Heart left ventricle (tissue), 16 donors: ENCODE measurements around the gene GRIN2C. TPM values are rescaled to one million over a fixed set of nuclear protein-coding genes. Genes with fewer than 3 reads are reported as not detected.

ENCODE experiments used
- ATAC-seq, 4 donors: fragments of 200-7000 bp; cut with Tn5 transposase; one replicate each; pipeline ENCODE4 v1.9.1; 2020 to 2022; ENCODE audit warnings: moderate library complexity in 4 of 4, mild to moderate bottlenecking in 3 of 4, moderate number of reproducible peaks in 1 of 4
- DNase-seq, 5 donors: peaks; one replicate each; pipeline ENCODE4 v3.0.0-alpha.2; 2020
- H3K27ac ChIP-seq, 12 donors: fragments of 200-600 bp; sonication (generic) in 4 of 12; one replicate each; pipeline versions ENCODE4 v1.5.0 to v1.8.0; 2016 to 2022; ENCODE audit warnings: mild to moderate bottlenecking in 2 of 12
- H3K27me3 ChIP-seq, 9 donors: fragments of 200-600 bp; sonication (generic) in 2 of 9; one replicate each; pipeline versions ENCODE4 v1.5.1 to v1.8.0; 2016 to 2022; ENCODE audit warnings: mild to moderate bottlenecking in 3 of 9
- H3K36me3 ChIP-seq, 9 donors: fragments of 200-600 bp; sonication (generic) in 2 of 9; one replicate each; pipeline versions ENCODE4 v1.5.0 to v1.8.0; 2018 to 2022; ENCODE audit warnings: mild to moderate bottlenecking in 2 of 9
- H3K4me1 ChIP-seq, 12 donors: fragments of 200-600 bp; sonication (generic) in 4 of 12; one replicate each; pipeline versions ENCODE4 v1.5.0 to v1.8.0; 2016 to 2022; ENCODE audit warnings: mild to moderate bottlenecking in 3 of 12
- H3K4me3 ChIP-seq, 12 donors: fragments of 200-600 bp; sonication (generic) in 4 of 12; one replicate each; pipeline versions ENCODE4 v1.5.0 to v1.8.0; 2017 to 2022; ENCODE audit warnings: mild to moderate bottlenecking in 9 of 12, moderate library complexity in 4 of 12
- H3K9me3 ChIP-seq, 12 donors: fragments of 200-600 bp; sonication (generic) in 4 of 12; one replicate each; pipeline versions ENCODE4 v1.5.0 to v1.8.0; 2016 to 2022; ENCODE audit warnings: mild to moderate bottlenecking in 1 of 12
- POLR2A ChIP-seq, 2 donors: fragments of 450-650 bp; IDR thresholded peaks; one replicate each; pipeline ENCODE4 v1.6.1; 2017; ENCODE audit warnings: antibody characterized with exemption in 2 of 2, mild to moderate bottlenecking in 2 of 2, moderate library complexity in 2 of 2
- WGBS, 4 donors: extraction: QIAGEN DNeasy Blood & Tissue Kit in 2 of 4; methylation state at CpG; one replicate each; pipeline versions ENCODE4 v1.1.5 to v1.1.7; 2013 to 2018; 5-methylcytosine and 5-hydroxymethylcytosine counted together
- intact Hi-C, 10 donors: fragments of 100-400 bp; cut with DNase I; formaldehyde crosslinking; loops; one replicate each; pipeline versions ENCODE4 v1.11.1 to v1.14.2; 2022
- polyA plus RNA-seq, 2 donors: library from polyadenylated mRNA; stranded (reverse); fragments of 200-250 nt; gene quantifications; one replicate each; pipeline ENCODE4 v1.2.3, GENCODE V29; 2013
- total RNA-seq, 9 donors: library from RNA; depleted of rRNA in 2 of 9; stranded (reverse); fragments of >200 nt in 2 of 9; fragmentation: NEBNext Ultra II Directional in 3 of 9; extraction: Animal tissue kit (Norgen Biotek cat#: 25700) in 3 of 9; gene quantifications; one replicate each; pipeline versions ENCODE4 v1.1.0 to v1.2.4, GENCODE V29; 2016 to 2023
- TF ChIP-seq, protein P1 (sequence below), 12 donors: fragments of 200-600 bp; sonication (generic) in 4 of 12; IDR thresholded peaks; one replicate each; pipeline versions ENCODE4 v1.5.0 to v1.8.0; 2018 to 2022; ENCODE audit warnings: antibody characterized with exemption in 12 of 12, mild to moderate bottlenecking in 5 of 12
- donor health status: ischemic (EF 13 %, LVEDD 7.1; RV severe dilation, severe dysfunction).
- donor health status: healthy with polysubstance abuse.
- donor health status: DM: no; HTN: yes; CAD: no.
- donor health status: DM: no; HTN: no; CAD: no.
- donor health status: ischemic (EF 25% LVEDD 6.9; RV normal size, moderate dysfunction).
- donor health status: ischemic (EF 25% LVEDD 5.7; RV mildly dilated, moderate dysfunction).
- donor health status: healthy.
- donor health status: DM: yes; HTN: yes; CAD: no.
- donor health status: ischemic (EF 35%, LVEDD 5.7; RV mildly dilated, moderate dysfunction).
- donor health status: nonischemic (EF 11% LVEDD 7.7; RV severe dilation, severe dysfunction).
- donor health status: DM: yes; HTN: yes; CAD: no.
- donor health status: PGD.
- donor health status: ischemic (EF 29% LVEDD 5.4; RV normal size, mild dysfunction).
- donor health status: nonischemic (EF 23%, LVEDD 6.1; RV moderate dilation, normal function).

GRIN2C gene
- total and polyA plus RNA-seq, 11 donors, result 0.09 to 3.1 (median 0.40) TPM

DNA sequence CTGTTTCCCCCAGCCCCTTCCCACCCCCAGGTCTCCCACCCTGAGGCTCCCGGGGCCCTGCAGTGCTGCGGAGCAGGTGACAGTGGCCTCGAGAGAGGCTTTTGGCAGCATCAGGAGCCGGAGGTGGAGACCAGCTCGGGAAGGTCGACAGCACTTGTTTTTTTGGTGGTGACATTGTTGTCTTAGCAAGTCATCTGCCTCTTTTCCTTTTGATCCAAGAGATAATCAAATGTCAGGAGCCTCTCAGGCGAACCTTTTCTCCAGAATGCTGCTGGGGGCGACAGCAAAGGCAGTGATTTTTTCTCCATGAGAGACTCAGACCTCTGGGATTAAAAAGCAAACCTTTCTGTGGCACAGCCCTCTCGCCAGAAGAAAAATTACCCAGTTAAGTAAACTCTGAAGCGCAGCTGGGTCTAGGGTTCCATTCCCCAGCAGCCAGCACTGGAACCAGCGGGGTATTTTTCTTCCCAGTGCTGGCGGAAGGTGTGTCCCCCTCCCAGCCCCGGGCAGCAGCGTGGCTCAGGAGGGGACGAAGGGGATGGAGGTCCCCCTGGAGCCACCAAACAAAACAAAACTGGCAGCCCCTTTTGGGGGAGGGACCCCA, 37.2 kb downstream of the GRIN2C start:
- H3K27me3 ChIP-seq, result no peaks in the 10 kb centered on the region
- H3K27ac ChIP-seq, result peak overlapping the region in 10 of 12 donors; percentile 11 to 76 (median 62)
- TF ChIP-seq, protein P1, sequence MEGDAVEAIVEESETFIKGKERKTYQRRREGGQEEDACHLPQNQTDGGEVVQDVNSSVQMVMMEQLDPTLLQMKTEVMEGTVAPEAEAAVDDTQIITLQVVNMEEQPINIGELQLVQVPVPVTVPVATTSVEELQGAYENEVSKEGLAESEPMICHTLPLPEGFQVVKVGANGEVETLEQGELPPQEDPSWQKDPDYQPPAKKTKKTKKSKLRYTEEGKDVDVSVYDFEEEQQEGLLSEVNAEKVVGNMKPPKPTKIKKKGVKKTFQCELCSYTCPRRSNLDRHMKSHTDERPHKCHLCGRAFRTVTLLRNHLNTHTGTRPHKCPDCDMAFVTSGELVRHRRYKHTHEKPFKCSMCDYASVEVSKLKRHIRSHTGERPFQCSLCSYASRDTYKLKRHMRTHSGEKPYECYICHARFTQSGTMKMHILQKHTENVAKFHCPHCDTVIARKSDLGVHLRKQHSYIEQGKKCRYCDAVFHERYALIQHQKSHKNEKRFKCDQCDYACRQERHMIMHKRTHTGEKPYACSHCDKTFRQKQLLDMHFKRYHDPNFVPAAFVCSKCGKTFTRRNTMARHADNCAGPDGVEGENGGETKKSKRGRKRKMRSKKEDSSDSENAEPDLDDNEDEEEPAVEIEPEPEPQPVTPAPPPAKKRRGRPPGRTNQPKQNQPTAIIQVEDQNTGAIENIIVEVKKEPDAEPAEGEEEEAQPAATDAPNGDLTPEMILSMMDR (IDR thresholded peaks at IDR 0.05), result no peak
- no peak for TF ChIP-seq POLR2A (IDR thresholded peaks at IDR 0.05)
- peaks cover 0 to 49% (median 11%) of the 10 kb centered on the region in 9 donors for H3K36me3 ChIP-seq
- 69 to 83% (median 78%) methylated on average over 11 to 15 of the region's 15 CpGs for WGBS, 4 donors
- DNase-seq (no peak), ATAC-seq (peak in 2 of 4 donors; percentile 12 to 18)
- no peaks in the 10 kb centered on the region for H3K9me3 ChIP-seq
- peaks cover 0 to 11% (median 0%) of the 10 kb centered on the region in 12 donors for H3K4me1 ChIP-seq
- H3K4me3 ChIP-seq, result no peak overlapping the region
- intact Hi-C loops, result no loop called here

DNA sequence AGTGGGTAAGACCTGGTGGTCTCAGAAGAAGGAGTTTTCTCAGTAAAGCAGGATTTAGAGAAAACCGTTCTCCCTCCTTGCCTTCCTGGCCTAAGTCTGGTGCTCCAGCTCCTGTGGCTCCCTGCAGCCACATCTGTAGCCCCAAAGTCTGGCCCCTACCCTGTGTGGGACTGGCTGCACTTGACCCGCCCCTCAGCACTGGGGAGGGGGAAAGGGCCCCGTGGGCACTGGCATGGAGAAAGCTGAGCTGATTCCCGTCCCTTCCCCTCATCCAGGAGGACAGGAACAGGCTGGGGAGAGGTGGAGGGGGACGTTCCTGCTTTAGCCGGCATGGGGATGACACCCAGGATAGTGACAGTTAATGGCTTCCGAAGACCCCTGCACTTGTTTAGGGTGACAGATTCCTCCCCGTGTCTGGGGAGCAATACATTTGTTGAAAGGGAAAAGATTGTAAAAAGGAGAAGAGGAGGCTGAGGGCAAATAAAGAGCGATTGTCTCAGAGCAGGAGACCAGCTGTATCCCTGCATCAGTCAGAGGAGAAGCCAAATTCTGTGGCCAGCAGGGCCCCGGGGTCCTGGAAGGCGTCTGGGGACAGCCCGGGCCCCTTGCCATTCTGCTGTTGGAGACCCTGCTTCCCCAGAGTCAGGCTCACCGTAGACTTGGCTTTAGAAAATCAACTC, 37.9 kb downstream of the GRIN2C start:
- Histone ChIP-seq H3K4me1 (peaks cover 0 to 11% (median 0%) of the 10 kb centered on the region in 12 donors), H3K9me3 (no peaks in the 10 kb centered on the region), H3K4me3 (no peak overlapping the region), H3K36me3 (peaks cover 0 to 55% (median 12%) of the 10 kb centered on the region in 9 donors), H3K27me3 (no peaks in the 10 kb centered on the region), H3K27ac (peak overlapping the region in 8 of 12 donors; percentile 43 to 76 (median 62))
- peak in 1 of 4 donors; percentile 47 for ATAC-seq
- TF ChIP-seq POLR2A (IDR thresholded peaks at IDR 0.05), result no peak
- intact Hi-C loops, result no loop called here
- DNase-seq, result no peak
- WGBS, 4 donors, result 73 to 85% (median 82%) methylated on average over 12 to 13 of the region's 13 CpGs

DNA sequence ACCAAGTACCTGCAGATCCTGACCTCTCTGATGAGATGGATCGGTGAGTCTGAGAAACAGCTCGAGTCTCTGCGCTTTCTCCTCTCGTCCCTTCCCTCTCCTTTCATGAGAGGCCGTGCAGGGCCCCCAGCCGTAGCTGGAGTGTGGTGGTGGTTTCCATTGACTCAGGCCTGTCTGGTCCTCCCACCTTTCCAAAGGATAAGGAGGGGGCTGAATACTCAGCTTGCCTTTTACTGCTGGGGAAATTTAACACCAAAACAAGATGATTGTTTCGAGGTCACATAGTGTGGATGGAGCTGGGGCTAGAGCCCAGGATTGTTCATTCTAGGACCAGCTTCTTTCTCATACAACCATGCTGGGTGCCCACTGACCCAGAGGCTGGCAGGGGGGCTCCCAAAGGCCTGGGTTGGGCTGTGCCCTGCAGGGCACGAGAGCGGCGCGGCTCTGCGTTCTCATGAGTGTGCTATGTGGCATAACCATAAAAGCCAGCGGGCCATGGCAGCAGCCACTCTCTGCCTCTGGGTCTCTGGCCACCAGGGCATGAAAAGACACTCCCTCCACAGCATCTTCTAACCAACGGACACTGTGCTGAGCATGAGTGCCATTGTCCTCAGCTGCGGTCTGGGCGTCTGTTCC, 39.8 kb downstream of the GRIN2C start:
- TF ChIP-seq POLR2A (IDR thresholded peaks at IDR 0.05), result no peak
- TF ChIP-seq, protein P1 (IDR thresholded peaks at IDR 0.05), result no peak
- no peaks in the 10 kb centered on the region for H3K27me3 ChIP-seq
- DNase-seq (no peak), ATAC-seq (no peak)
- intact Hi-C loops, result loop anchor here in 1 of 10 donors (10.0 kb wide), 1 partner anchor 215 kb away; no protein-coding TSS in a partner anchor
- WGBS, 4 donors, result 95 to 97% (median 96%) methylated on average over 15 to 16 of the region's 16 CpGs
- no peaks in the 10 kb centered on the region for H3K9me3 ChIP-seq
- H3K36me3 ChIP-seq, result peaks cover 0 to 59% (median 12%) of the 10 kb centered on the region in 9 donors
- peaks cover 0 to 11% (median 0%) of the 10 kb centered on the region in 12 donors for H3K4me1 ChIP-seq
- H3K4me3 ChIP-seq, result no peak overlapping the region
- H3K27ac ChIP-seq, result no peak overlapping the region

DNA sequence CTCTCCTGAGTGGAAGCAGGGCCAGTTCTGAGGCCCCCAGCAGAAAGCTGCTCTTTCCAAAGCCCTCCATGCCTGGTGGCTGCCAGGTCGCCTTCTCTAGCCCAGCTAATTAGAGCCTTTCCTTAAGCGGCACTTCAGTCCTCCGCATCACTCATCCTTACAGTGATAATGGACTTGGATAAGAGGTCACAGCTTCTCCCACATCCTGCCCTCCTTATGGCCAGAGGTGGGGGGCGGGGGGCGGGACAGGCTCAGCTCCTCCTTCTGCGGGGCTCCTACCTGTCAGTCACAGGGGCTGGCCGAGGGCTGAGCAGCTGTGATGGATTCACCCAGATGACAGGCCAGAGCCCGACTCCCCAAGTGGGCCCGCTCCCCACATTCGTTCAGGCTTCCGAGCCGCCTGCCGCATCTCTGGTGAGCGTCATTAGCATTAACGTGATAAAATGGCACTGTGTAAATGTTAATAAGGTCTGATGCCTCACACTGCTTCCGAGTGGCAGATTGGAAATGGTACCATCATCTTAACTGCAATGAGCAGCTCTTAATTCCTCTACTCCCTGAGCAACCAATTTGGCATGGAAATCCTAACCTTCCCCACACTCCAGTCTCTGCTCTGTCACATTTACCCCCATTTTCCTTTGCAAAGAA, 41.3 kb downstream of the GRIN2C start:
- intact Hi-C loops, result loop anchor here in 1 of 10 donors (10.0 kb wide), 1 partner anchor 216 kb away; no protein-coding TSS in a partner anchor
- TF ChIP-seq POLR2A (IDR thresholded peaks at IDR 0.05), result no peak
- TF ChIP-seq, protein P1 (IDR thresholded peaks at IDR 0.05), result no peak
- WGBS, 4 donors, result 91 to 97% (median 95%) methylated on average over 16 of the region's 16 CpGs
- ATAC-seq (no peak), DNase-seq (no peak)
- Histone ChIP-seq H3K27ac (no peak overlapping the region), H3K4me3 (no peak overlapping the region), H3K4me1 (peaks cover 0 to 11% (median 5%) of the 10 kb centered on the region in 12 donors), H3K36me3 (peaks cover 0 to 52% (median 12%) of the 10 kb centered on the region in 9 donors), H3K9me3 (no peaks in the 10 kb centered on the region), H3K27me3 (no peaks in the 10 kb centered on the region)
